A673 (cell line): ENCODE measurements around the gene INVS.

Source experiments
- CTCF ChIP-seq: fragments of 300-800, 200-600 bp; sonication (generic); conservative IDR thresholded peaks from 2 replicates; pipeline ENCODE4 v1.5.1; 2017; ENCODE audit warnings: low read depth, mild to moderate bottlenecking, antibody characterized with exemption, low read length, moderate library complexity, mixed read lengths
- EZH2 ChIP-seq: fragments of 200-600 bp; sonication (generic); IDR thresholded peaks from 2 replicates; pipeline ENCODE4 v1.6.1; 2017; ENCODE audit warnings: borderline replicate concordance, low read depth, mild to moderate bottlenecking, mixed read lengths, antibody characterized with exemption, low read length; ENCODE audit not compliant: poor library complexity, severe bottlenecking

GRCh38 chr9:100285080-100285479, 186.0 kb downstream of the INVS start:
- TF ChIP-seq CTCF, result no peak
- TF ChIP-seq EZH2, result no peak
